HG03558 (cell line): ENCODE measurements around the gene CFAP46.

ENCODE experiments used
- ATAC-seq: cut with Tn5 transposase; IDR thresholded peaks from one replicate; pipeline ENCODE4 v1.9.1; 2021; ENCODE audit warnings: moderate number of reproducible peaks; ENCODE audit not compliant: unreplicated experiment; ENCODE audit errors: extremely low read depth

Gene CFAP46

DNA sequence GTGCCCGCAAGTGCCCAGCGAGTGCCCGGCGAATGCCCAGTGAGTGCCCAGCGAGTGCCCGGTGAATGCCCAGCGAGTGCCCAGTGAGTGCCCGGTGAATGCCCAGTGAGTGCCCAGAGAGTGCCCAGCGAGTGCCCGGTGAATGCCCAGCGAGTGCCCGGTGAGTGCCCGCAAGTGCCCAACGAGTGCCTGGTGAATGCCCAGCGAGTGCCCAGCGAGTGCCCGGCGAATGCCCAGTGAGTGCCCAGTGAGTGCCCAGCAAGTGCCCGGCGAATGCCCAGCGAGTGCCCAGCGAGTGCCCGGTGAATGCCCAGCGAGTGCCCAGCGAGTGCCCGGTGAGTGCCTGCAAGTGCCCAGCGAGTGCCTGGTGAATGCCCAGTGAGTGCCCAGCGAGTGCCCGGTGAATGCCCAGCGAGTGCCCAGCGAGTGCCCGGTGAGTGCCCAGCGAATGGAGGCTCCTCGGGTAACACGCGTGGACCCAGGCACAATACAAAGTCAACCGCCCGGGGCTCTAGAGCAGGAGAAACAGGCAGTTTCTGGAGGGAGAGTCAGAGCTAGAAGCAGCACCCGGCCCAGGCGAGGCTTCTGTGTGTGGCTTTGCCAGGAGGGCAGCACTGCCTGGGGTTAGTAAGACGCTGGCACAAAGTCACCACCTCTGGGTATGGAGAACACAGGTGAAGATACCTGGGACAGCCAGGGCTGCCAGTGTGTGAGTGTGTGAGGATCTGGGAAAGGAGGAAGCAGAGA is 38.2 kb upstream of the CFAP46 start:
- ATAC-seq = no peak

DNA sequence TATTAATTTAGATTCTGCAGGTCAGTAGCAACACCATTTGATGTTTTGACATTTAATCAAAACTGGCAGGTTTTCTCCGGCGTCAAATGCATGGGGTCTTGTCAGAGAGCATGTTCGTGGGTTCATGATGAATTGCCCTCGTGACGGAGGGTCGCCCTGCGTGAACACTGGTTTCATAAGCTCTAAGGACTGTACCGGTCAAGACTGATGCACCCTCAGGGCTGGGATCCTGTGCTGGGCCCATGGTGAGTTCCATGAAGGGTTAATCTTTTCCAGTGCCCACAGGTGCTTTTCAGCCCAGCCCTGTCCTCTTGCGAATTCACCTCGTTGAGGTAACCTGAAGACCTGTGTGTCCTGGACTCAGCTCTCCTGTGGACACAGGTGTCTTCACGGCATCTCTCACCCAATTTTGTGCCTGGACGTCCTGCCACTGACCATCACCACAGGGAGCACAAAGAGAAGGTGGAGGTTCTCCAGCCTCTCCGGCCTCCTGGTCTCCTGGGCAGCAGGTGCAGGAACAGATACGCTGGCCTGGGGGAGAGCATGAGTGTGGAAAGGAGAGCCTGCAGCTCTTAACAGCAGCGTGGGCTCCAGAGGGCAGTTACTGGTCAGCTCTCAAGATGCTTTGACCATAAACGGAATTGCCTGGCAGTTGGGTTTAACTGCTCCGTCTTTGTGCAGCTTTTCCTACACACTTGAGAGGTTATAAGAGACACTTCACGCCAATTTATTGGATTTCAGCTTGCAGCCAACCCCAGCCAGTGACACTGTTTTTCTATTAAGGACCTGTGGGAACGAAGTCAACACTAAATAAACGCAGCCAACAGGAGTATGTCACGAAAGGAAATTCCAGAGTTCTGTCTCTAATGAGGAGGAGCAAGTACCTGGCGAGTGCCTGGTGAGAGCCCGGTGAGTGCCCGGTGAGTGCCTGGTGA is 37.4 kb upstream of the CFAP46 start:
- ATAC-seq = no peak

DNA sequence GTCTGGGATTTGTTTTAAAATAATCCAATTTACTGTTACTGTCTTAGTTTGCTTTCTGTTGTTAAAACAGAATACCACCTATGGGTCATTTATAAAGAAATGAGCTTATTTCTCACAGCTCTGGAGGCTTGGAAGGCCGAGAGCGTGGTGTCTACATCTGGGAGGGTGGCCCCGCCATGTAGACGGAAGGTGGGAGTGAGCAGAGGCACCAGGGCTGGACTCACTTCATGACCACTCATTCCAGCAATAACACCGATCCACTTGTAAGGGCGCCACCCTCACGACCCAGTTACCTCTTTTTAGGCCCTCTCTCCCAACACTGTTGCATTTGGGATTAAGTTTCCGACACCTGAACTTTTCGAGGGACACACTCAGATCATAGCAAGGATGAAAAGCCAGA is 36.2 kb upstream of the CFAP46 start:
- no peak for ATAC-seq

DNA sequence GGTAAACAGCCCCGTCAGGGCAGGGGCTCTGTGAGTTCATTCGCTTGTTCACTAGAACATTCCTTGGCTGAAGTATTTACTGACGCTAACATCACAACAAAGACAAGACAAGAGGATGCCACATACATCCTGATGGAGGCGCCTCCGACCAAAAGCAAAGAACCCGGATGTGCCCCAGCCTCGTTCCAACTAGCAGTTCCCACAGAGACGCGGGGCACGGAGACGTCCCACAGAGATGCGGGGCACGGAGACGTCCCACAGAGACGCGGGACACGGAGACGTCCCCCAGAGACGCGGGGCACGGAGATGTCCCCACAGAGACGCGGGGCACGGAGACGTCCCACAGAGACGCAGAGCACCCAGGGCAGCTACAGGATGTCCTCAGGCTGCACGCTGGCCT is 35.4 kb upstream of the CFAP46 start:
- ATAC-seq = no peak

DNA sequence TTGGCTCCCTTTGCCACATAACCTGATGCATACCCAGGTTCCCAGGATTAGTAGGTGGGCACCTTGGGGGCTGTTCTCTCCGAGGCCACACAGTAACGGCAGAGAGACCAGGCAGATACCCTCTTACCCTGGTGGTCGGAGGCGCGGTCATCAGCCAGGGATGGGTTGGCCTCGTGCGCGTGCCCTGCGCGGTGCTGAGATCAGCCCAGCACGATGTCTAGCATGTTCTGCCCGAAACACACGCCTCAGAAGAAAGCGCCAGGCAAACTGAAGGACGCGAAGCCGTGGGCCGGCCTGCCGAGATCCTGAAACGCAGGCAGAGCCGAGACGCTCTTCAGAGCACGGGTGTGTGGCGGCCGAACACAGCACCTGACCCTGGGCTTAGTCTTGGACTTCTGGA is 34.7 kb upstream of the CFAP46 start:
- no peak for ATAC-seq

- no peak for ATAC-seq
These were observed 33.7 kb upstream of the CFAP46 start for GRCh38 chr10:132975831-132976682.

DNA sequence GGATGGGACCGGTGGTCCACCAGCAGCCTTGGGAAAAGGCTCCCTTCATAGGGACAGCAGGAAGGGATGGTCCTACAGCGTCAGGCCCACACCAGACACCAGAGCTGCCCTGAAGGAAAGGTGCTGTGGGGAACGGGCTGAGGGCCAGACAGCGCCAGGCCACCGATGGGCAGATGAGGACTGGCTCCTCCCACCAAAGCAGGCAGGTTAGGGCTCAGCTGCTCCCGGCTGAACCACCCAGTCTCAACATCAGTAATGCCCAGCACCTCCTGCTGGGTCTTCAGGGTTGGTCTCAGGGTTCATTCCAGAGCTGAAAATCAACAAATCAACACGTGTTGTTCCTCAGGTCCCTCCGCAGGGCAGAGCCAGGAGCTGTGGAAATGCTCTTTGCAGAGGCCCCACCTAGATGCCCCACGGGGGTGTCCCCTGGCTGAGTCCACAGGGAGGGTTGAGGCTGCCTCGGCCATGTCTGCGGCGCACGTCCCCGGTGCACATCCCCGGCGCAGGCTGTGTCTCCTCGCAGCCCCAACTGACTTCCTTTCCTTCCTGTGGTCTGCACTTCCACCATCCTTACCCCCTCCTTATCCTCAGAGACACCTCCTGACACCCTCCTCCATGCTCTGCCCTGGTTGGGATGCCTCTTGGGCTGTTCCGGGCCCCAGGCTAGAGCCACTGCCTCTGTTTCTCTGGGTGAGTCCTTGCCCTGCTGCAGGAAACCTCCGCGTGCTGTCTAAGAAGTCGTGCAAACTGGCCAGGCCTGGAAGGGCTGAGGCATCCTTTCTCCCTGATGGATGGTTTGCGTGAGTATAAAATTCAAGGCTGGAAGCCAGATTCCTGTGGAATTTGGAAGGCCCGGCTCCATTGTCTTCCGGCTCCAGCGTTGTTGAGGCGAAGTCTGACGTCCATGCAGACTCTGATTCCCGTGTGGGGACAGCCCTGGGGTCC is 32.8 kb upstream of the CFAP46 start:
- no peak for ATAC-seq

GRCh38 chr10:132974249-132974796 is 32.0 kb upstream of the CFAP46 start:
- no peak for ATAC-seq

DNA sequence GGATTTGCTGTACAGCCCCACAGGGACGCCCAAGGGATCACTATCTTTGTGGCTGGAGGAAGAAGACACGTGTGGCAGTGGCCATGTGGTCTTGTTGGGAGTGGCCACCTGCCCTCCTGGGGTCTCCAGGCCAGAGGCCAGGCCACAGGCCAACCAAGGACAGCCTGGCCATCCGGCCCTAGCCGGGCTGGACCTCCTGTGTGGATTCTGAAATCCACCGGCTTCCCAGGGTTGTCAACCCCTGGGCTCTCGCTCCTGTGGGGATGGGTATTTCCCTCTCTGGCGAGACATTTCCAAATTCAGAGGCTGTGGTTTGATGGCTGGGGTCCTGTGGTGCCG is 31.5 kb upstream of the CFAP46 start:
- no peak for ATAC-seq

DNA sequence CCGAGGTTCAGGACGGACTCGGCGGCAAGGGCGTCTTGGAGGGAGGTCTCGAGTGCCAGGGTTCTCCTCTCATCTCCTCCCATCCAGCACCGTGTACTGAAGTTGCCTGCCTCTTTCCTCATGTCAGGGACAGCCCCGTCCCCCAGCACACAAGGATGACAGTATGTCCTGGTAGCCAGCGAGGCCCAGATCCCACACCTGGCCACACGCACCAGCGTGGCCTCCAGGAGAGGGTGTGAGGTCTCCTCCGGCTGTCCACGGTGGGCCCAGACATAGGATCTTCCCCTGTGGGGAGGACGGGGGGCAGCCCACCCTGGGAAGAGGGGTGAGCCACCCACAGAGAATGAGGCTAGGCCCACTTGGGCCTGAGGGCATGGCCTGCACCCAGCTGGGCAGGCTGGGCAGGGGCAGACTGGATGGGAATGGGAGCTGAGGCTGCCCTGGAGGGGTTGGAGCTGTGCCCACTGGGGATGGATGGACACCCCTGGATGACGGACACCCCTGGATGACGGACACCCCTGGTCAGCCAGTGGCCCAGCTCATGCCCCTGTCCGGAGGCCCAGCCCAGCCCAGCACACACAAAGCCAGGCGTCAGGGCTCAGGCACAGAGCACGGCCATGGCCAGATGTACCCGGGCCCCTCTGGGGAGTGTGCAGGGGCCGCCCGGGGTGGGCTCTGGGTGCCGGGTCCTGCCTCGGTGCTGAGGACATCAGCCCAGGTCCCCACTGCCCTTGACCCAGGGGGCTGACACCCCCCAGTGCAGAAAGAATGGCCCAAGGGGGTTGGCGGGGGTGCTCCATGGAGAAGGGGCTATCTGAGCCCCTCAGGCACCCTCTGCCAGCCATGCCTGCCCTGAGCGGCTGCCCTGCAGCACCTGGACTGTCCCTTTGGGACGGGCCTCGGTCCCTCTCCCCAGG is 30.9 kb upstream of the CFAP46 start:
- no peak for ATAC-seq

DNA sequence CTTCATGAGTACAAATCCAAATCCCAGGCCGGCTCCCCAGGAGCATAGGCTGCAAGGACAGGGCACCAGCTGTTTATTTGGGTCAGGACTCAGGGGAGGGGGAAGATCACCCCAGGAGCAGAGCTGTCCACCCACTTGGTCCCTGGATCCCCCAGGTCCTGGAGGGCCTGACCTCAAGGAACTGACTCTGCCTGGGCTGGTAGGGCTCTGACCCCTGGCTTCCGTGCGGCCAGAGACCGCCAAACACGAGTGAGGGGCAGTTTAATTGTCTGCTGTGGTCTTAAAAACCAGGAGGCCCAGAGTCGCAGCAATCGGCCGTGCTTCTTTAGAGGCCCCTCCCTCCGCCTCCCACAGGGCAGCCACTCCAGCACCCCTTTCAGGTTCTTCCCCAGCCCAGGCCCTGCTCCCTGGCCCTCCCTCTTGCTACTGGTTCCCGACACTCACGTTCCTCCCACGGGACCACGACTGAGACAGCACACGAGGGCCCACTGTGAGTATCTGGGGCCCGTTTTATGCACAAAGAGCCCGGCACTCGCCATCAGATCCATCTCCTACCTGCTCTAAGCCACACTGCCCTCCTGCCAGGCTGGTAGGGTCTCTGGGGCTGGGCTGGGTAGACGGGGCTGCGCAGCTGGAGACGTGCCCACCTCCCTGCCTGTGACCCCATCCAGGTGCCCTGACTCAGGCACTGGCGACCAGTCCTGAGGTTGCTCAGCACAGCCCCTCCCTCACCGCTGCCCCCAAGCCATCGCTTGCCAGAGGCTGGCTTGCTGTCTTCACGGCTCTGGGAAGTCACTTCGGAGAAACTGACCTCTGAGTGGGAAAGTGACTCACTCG is 30.0 kb upstream of the CFAP46 start:
- no peak for ATAC-seq

GRCh38 chr10:132971448-132972148 is 29.2 kb upstream of the CFAP46 start:
- ATAC-seq = no peak

- no peak for ATAC-seq
These were observed 28.5 kb upstream of the CFAP46 start for GRCh38 chr10:132970641-132971438.

- no peak for ATAC-seq
These were observed 25.2 kb upstream of the CFAP46 start for GRCh38 chr10:132967540-132967939.

- ATAC-seq = no peak
These were observed 23.2 kb upstream of the CFAP46 start for GRCh38 chr10:132965411-132966057.
